ENCODE results near the gene PAPOLA.

DNA sequence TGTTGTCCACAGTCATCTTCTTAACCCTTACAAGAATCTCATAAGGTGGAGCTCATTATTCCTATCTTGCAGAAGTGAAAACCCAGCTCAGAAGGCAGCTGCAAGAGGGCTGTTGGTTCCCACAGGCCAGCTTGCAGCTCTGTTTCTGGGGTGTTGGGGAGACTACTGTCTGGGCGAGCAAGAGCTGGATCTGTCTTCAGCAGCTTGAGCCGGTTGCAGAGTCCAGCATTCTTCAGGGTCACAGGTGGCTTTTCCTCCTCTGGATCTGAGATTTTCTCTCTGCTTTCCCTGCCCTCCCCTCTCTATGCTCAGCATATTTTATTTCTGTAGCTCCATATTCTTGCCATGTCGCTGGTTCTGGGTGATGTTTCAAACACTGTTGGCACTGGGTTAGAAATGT is 87.4 kb downstream of the PAPOLA start:
- TF ChIP-seq, protein P1, sequence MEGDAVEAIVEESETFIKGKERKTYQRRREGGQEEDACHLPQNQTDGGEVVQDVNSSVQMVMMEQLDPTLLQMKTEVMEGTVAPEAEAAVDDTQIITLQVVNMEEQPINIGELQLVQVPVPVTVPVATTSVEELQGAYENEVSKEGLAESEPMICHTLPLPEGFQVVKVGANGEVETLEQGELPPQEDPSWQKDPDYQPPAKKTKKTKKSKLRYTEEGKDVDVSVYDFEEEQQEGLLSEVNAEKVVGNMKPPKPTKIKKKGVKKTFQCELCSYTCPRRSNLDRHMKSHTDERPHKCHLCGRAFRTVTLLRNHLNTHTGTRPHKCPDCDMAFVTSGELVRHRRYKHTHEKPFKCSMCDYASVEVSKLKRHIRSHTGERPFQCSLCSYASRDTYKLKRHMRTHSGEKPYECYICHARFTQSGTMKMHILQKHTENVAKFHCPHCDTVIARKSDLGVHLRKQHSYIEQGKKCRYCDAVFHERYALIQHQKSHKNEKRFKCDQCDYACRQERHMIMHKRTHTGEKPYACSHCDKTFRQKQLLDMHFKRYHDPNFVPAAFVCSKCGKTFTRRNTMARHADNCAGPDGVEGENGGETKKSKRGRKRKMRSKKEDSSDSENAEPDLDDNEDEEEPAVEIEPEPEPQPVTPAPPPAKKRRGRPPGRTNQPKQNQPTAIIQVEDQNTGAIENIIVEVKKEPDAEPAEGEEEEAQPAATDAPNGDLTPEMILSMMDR (conservative IDR thresholded peaks at IDR 0.05; ENCODE audit: low read length) = no peak
- TF ChIP-seq EZH2phosphoT487 (IDR thresholded peaks at IDR 0.05; ENCODE audit: borderline replicate concordance) = no peak
